ENCODE measurements around the gene APBB1. TPM values are rescaled to one million over a fixed set of nuclear protein-coding genes. Genes with fewer than 3 reads are reported as not detected.

APBB1 gene
- total and polyA plus RNA-seq, 9 of the 15 experiments (the other 6 are each of a cell fraction or from before 2014, with no cell fraction given), result 0.04 to 0.73 (median 0.40) TPM

- TF ChIP-seq E2F3 (CRISPR knock-in tag; IDR thresholded peaks at IDR 0.05) (no peak), USF1 (CRISPR knock-in tag; IDR thresholded peaks at IDR 0.05) (peak; percentile 74), BHLHE40 (IDR thresholded peaks at IDR 0.05; ENCODE audit: low read length) (peak; percentile 77), MEIS2 (IDR thresholded peaks at IDR 0.05; ENCODE audit: partially characterized antibody) (peak; percentile 85), ZNF668 (CRISPR knock-in tag; IDR thresholded peaks at IDR 0.05) (no peak), ZFP1 (CRISPR knock-in tag; IDR thresholded peaks at IDR 0.05) (no peak), TOE1 (IDR thresholded peaks at IDR 0.05; ENCODE audit: borderline replicate concordance) (peak; percentile 55; the same call in 1 of the 2 replicates), TOE1 (CRISPR knock-in tag; IDR thresholded peaks at IDR 0.05; ENCODE audit: borderline replicate concordance, low read depth) (no peak), USF2 (CRISPR knock-in tag; IDR thresholded peaks at IDR 0.05) (peak; percentile 75), ZNF740 (CRISPR knock-in tag; IDR thresholded peaks at IDR 0.05) (no peak), ZNF740 (tag; IDR thresholded peaks at IDR 0.05) (no peak), KLF1 (tag; IDR thresholded peaks at IDR 0.05) (no peak), CCNT2 (IDR thresholded peaks at IDR 0.05; ENCODE audit: borderline replicate concordance, extremely low read depth, insufficient read length, low read depth, low read length) (no peak), PKNOX1 (IDR thresholded peaks at IDR 0.05) (peak; percentile 37; the same call in 1 of the 2 replicates)
Observed at GRCh38 chr11:6377902-6378639, 40.8 kb downstream of the APBB1 start (continued).

Data from K562 (cell line).